Measurements from ENCODE around the gene TTI1. TPM values are rescaled to one million over a fixed set of nuclear protein-coding genes. Genes with fewer than 3 reads are reported as not detected.

The TTI1 gene
- total RNA-seq, 1 experiment from 2014 or later: 26.9 TPM

DNA sequence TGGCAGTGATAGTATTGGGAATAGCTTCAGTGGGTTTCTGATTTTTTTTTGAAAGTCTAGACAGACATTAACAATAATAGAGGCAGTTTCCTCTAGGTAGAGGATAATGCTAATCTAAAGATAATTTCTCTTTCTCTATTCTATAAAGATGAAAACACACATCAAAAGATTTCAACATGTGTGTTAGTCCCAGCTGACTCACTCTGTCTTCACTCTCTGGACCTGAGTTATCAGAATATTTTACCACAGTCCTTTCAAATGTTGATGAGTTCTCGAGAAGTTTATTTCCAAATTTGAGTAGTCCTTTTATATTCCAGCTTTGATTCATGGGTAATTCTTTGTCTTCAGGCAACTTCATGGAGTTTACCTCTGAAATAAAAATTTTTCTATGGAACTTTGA is 17.4 kb upstream of the TTI1 start:
- ChIA-PET POLR2A (no interaction called here), CTCF (interaction anchor here (0.9 kb wide), 1 partner anchor 486 kb away, joined by 3 read pairs; no protein-coding TSS in a partner anchor), RAD21 (ENCODE audit: low non-redundant PET in 1 of 2, low total read pairs in 2 of 2, uncharacterized antibody in 2 of 2, unreplicated experiment in 2 of 2) (no interaction called here)
- H3K27ac ChIP-seq (ENCODE audit: low read depth, low read length): no peak overlapping the region
- peaks cover 3 to 8% of the 10 kb centered on the region in 2 experiments; a peak in 1 of 4 replicates for H3K4me1 ChIP-seq (ENCODE audit: control insufficient read depth in 1 of 2, insufficient read depth in 2 of 2, low read length in 2 of 2)
- H3K79me2 ChIP-seq (ENCODE audit: insufficient read depth, low read length): peaks cover 88% of the 10 kb centered on the region
- H3K9me3 ChIP-seq (ENCODE audit: control insufficient read depth in 1 of 2, insufficient read depth in 1 of 2, low read depth in 1 of 2, low read length in 2 of 2): no peaks in the 10 kb centered on the region
- no peak for ATAC-seq
- no peaks in the 10 kb centered on the region for H3K27me3 ChIP-seq (ENCODE audit: insufficient read depth, low read length)
- H3K9ac ChIP-seq (ENCODE audit: low read length): no peak overlapping the region
- DNase-seq (ENCODE audit: low read depth, low spot score): no peak
- TF ChIP-seq SP1 (IDR thresholded peaks at IDR 0.05; ENCODE audit: low read depth) (no peak), YY1 (IDR thresholded peaks at IDR 0.05; ENCODE audit: extremely low read depth, insufficient replicate concordance, low read depth, low read length) (no peak), POLR2A (IDR thresholded peaks at IDR 0.05; ENCODE audit: borderline replicate concordance, extremely low read depth, insufficient read depth, insufficient read length) (no peak), FOSL1 (IDR thresholded peaks at IDR 0.05; ENCODE audit: low read depth) (no peak), EGR1 (IDR thresholded peaks at IDR 0.05; ENCODE audit: low read depth) (no peak), ELF1 (IDR thresholded peaks at IDR 0.05; ENCODE audit: borderline replicate concordance, low read depth) (no peak), SIN3A (IDR thresholded peaks at IDR 0.05; ENCODE audit: low read depth) (no peak)
- H3K36me3 ChIP-seq (ENCODE audit: control insufficient read depth in 1 of 2, insufficient read depth in 2 of 2, low read length in 2 of 2): peaks cover 7 to 14% of the 10 kb centered on the region in 2 experiments; a peak in 3 of 4 replicates
- BruUV-seq (replicated peaks): no TSS peak
- peaks cover 5% of the 10 kb centered on the region; the same call in 1 of the 2 replicates for H4K20me1 ChIP-seq (ENCODE audit: insufficient read depth)
- H3K4me2 ChIP-seq (ENCODE audit: low read length): no peak overlapping the region
- intact Hi-C loops (cut with micrococcal nuclease): no loop called here
- H3K9me2 ChIP-seq (ENCODE audit: insufficient read depth): no peaks in the 10 kb centered on the region
- H3K4me3 ChIP-seq (replicated peaks in 1 of 2; ENCODE audit: low read depth in 1 of 2, low read length in 2 of 2): no peak overlapping the region
- no peak overlapping the region for H2AFZ ChIP-seq (ENCODE audit: low read depth, low read length, poor library complexity, severe bottlenecking)

DNA sequence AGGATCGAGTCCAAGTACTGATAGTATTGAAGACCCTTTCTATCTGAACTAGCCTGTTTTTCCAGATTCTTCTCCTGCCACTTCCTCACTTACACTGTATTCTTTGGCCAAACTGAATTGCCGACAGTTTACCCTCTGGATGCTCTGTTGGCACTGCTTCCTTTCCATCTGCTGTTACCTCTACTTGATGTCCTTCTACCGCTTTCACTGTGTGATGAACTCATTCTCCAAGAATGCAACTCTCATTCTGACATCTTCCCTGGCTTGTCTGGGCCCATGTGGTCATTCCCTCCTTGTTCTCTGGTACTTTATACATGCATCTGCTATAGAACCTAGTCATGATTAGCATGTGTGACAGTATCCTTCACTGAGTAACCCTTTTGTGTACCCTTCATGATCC is 16.5 kb upstream of the TTI1 start:
- H3K36me3 ChIP-seq (ENCODE audit: control insufficient read depth in 1 of 2, insufficient read depth in 2 of 2, low read length in 2 of 2): peaks cover 7 to 14% of the 10 kb centered on the region in 2 experiments; a peak in 3 of 4 replicates
- DNase-seq (ENCODE audit: low read depth, low spot score) (no peak), ATAC-seq (no peak)
- H3K4me3 ChIP-seq (replicated peaks in 1 of 2; ENCODE audit: low read depth in 1 of 2, low read length in 2 of 2): no peak overlapping the region
- H4K20me1 ChIP-seq (ENCODE audit: insufficient read depth): peaks cover 5% of the 10 kb centered on the region; the same call in 1 of the 2 replicates
- no peak overlapping the region for H3K4me2 ChIP-seq (ENCODE audit: low read length)
- RAD21 ChIA-PET (ENCODE audit: low non-redundant PET in 1 of 2, low total read pairs in 2 of 2, uncharacterized antibody in 2 of 2, unreplicated experiment in 2 of 2): no interaction called here
- H3K4me1 ChIP-seq (ENCODE audit: control insufficient read depth in 1 of 2, insufficient read depth in 2 of 2, low read length in 2 of 2): peaks cover 3 to 8% of the 10 kb centered on the region in 2 experiments; a peak in 1 of 4 replicates
- no peaks in the 10 kb centered on the region for H3K9me3 ChIP-seq (ENCODE audit: control insufficient read depth in 1 of 2, insufficient read depth in 1 of 2, low read depth in 1 of 2, low read length in 2 of 2)
- H2AFZ ChIP-seq (ENCODE audit: low read depth, low read length, poor library complexity, severe bottlenecking): no peak overlapping the region
- TF ChIP-seq ELF1 (IDR thresholded peaks at IDR 0.05; ENCODE audit: borderline replicate concordance, low read depth) (no peak), EGR1 (IDR thresholded peaks at IDR 0.05; ENCODE audit: low read depth) (no peak), CEBPB (IDR thresholded peaks at IDR 0.05; ENCODE audit: low read depth) (no peak), SP1 (IDR thresholded peaks at IDR 0.05; ENCODE audit: low read depth) (no peak), TCF7L2 (IDR thresholded peaks at IDR 0.05; ENCODE audit: borderline replicate concordance, extremely low read depth, insufficient read depth, insufficient read length) (no peak), EZH2 (IDR thresholded peaks at IDR 0.05) (no peak), POLR2AphosphoS5 (IDR thresholded peaks at IDR 0.05; ENCODE audit: low read depth, low read length) (no peak)
- TF ChIP-seq, protein P1, sequence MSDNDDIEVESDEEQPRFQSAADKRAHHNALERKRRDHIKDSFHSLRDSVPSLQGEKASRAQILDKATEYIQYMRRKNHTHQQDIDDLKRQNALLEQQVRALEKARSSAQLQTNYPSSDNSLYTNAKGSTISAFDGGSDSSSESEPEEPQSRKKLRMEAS (IDR thresholded peaks at IDR 0.05): no peak
- TF ChIP-seq, protein P2, sequence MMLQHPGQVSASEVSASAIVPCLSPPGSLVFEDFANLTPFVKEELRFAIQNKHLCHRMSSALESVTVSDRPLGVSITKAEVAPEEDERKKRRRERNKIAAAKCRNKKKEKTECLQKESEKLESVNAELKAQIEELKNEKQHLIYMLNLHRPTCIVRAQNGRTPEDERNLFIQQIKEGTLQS (IDR thresholded peaks at IDR 0.05): no peak
- POLR2A ChIA-PET: no interaction called here
- no peak overlapping the region for H3K9ac ChIP-seq (ENCODE audit: low read length)
- intact Hi-C loops (cut with micrococcal nuclease): no loop called here
- CTCF ChIA-PET: interaction anchor here (0.9 to 2.4 kb wide), 2 partner anchors 8 to 486 kb away, joined by 3 to 9 read pairs; no protein-coding TSS in a partner anchor
- H3K79me2 ChIP-seq (ENCODE audit: insufficient read depth, low read length): peaks cover 88% of the 10 kb centered on the region
- BruUV-seq (replicated peaks): no TSS peak
- no peaks in the 10 kb centered on the region for H3K27me3 ChIP-seq (ENCODE audit: insufficient read depth, low read length)
- no peak overlapping the region for H3K27ac ChIP-seq (ENCODE audit: low read depth, low read length)
- H3K9me2 ChIP-seq (ENCODE audit: insufficient read depth): no peaks in the 10 kb centered on the region
